H9 (cell line): Measurements from ENCODE around the gene MBNL1. TPM values are rescaled to one million over a fixed set of nuclear protein-coding genes. Genes with fewer than 3 reads are reported as not detected.
A peak's percentile ranks its signal among the peaks of the same experiment; 100 is the strongest.

Experiments used
- DNase-seq: peaks from one replicate; pipeline ENCODE4 v3.0.0-alpha.2; 2017
- H2AFZ ChIP-seq: one replicate; pipeline ENCODE4 v1.6.1; 2013; ENCODE audit warnings: mild to moderate bottlenecking, low read length, control low read depth, moderate library complexity
- H2AK5ac ChIP-seq: 2 replicates; pipeline ENCODE4 v1.6.1; 2013; ENCODE audit warnings: low read length, control low read depth, mixed read lengths; ENCODE audit not compliant: insufficient read length
- H2BK120ac ChIP-seq: one replicate; pipeline ENCODE4 v1.6.1; 2013; ENCODE audit warnings: low read depth, mild to moderate bottlenecking, low read length, control low read depth, inconsistent platforms; ENCODE audit not compliant: poor library complexity, severe bottlenecking
- H2BK12ac ChIP-seq: 2 replicates; pipeline ENCODE4 v1.6.1; 2013; ENCODE audit warnings: low read length, control low read depth, mixed read lengths, low read depth; ENCODE audit not compliant: insufficient read length
- H2BK15ac ChIP-seq: 2 replicates; pipeline ENCODE4 v1.6.1; 2013; ENCODE audit warnings: low read depth, low read length, control low read depth
- H2BK20ac ChIP-seq: one replicate; pipeline ENCODE4 v1.6.1; 2013; ENCODE audit warnings: low read depth, mild to moderate bottlenecking, low read length, control low read depth, inconsistent platforms; ENCODE audit not compliant: poor library complexity, severe bottlenecking
- H2BK5ac ChIP-seq: 2 replicates; pipeline ENCODE4 v1.6.1; 2013; ENCODE audit warnings: low read length, control low read depth, mixed read lengths; ENCODE audit not compliant: insufficient read length
- H3K14ac ChIP-seq: 2 replicates; pipeline ENCODE4 v1.6.1; 2013; ENCODE audit warnings: low read length, control low read depth; ENCODE audit not compliant: insufficient read depth
- H3K18ac ChIP-seq: 2 replicates; pipeline ENCODE4 v1.6.1; 2013; ENCODE audit warnings: low read depth, mild to moderate bottlenecking, mixed read lengths, low read length, control low read depth; ENCODE audit not compliant: insufficient read length
- H3K23ac ChIP-seq: 2 replicates; pipeline ENCODE4 v1.6.1; 2013; ENCODE audit warnings: low read length, control low read depth, mixed read lengths, low read depth; ENCODE audit not compliant: insufficient read length
- H3K23me2 ChIP-seq: 2 replicates; pipeline ENCODE4 v1.6.1; 2013; ENCODE audit warnings: low read depth, mild to moderate bottlenecking, mixed read lengths, low read length, control low read depth; ENCODE audit not compliant: insufficient read length, poor library complexity, severe bottlenecking
- H3K27ac ChIP-seq: 2 replicates; pipeline ENCODE4 v1.5.1; 2013; ENCODE audit warnings: low read length, control low read depth, mixed read lengths, low read depth; ENCODE audit not compliant: insufficient read length
- H3K27me3 ChIP-seq: 2 replicates; pipeline ENCODE4 v1.6.1; 2013; ENCODE audit warnings: low read length, control low read depth, inconsistent platforms; ENCODE audit not compliant: insufficient read depth
- H3K4ac ChIP-seq: 2 replicates; pipeline ENCODE4 v1.6.1; 2013; ENCODE audit warnings: low read depth, mild to moderate bottlenecking, control low read depth, inconsistent platforms, low read length, moderate library complexity
- H3K4me1 ChIP-seq: 2 replicates; pipeline ENCODE4 v1.6.1; 2013; ENCODE audit warnings: low read length, control low read depth, inconsistent platforms; ENCODE audit not compliant: insufficient read depth
- H3K4me2 ChIP-seq: 2 replicates; pipeline ENCODE4 v1.6.1; 2013; ENCODE audit warnings: low read length, control low read depth, mixed read lengths; ENCODE audit not compliant: insufficient read length, insufficient read depth
- H3K56ac ChIP-seq: 2 replicates; pipeline ENCODE4 v1.6.1; 2013; ENCODE audit warnings: low read depth, mild to moderate bottlenecking, mixed read lengths, low read length, control low read depth; ENCODE audit not compliant: insufficient read length
- H3K79me1 ChIP-seq: 2 replicates; pipeline ENCODE4 v1.6.1; 2013; ENCODE audit warnings: low read depth, mild to moderate bottlenecking, moderate library complexity, low read length, control low read depth, inconsistent platforms; ENCODE audit not compliant: insufficient read depth, poor library complexity, severe bottlenecking
- H3K79me2 ChIP-seq: 2 replicates; pipeline ENCODE4 v1.6.1; 2013; ENCODE audit warnings: low read length, control low read depth, inconsistent platforms; ENCODE audit not compliant: insufficient read depth
- H3K9ac ChIP-seq: 2 replicates; pipeline ENCODE4 v1.6.1; 2013; ENCODE audit warnings: low read length, control low read depth, mixed read lengths; ENCODE audit not compliant: insufficient read length; ENCODE audit errors: extremely low read depth
- H3K9me3 ChIP-seq: one replicate; pipeline ENCODE4 v1.6.1; 2013; ENCODE audit warnings: low read depth, low read length, inconsistent platforms; ENCODE audit not compliant: control insufficient read depth
- H3T11ph ChIP-seq: one replicate; pipeline ENCODE4 v1.6.1; 2013; ENCODE audit warnings: mild to moderate bottlenecking, low read length, control low read depth, inconsistent platforms
- H4K20me1 ChIP-seq: one replicate; pipeline ENCODE4 v1.6.1; 2013; ENCODE audit not compliant: control insufficient read depth, insufficient read length, insufficient read depth
- H4K5ac ChIP-seq: 2 replicates; pipeline ENCODE4 v1.6.1; 2013; ENCODE audit warnings: low read depth, mild to moderate bottlenecking, mixed read lengths, low read length, control low read depth; ENCODE audit not compliant: insufficient read length
- H4K8ac ChIP-seq: replicated peaks from 2 replicates; pipeline ENCODE4 v1.6.1; 2013; ENCODE audit warnings: low read length, control low read depth, mixed read lengths, low read depth; ENCODE audit not compliant: insufficient read length
- H4K91ac ChIP-seq: 2 replicates; pipeline ENCODE4 v1.6.1; 2013; ENCODE audit warnings: low read depth, mild to moderate bottlenecking, moderate library complexity, mixed read lengths, low read length, control low read depth; ENCODE audit not compliant: insufficient read length
- H3K27ac Mint-ChIP-seq, 3 experiments: 2 replicates in 2 of 3; 3 replicates in 1 of 3; pipeline ENCODE4 v1.8.0; 2020 to 2021; ENCODE audit warnings: mixed read lengths in 3 of 3, mild to moderate bottlenecking in 1 of 3, moderate library complexity in 1 of 3
- H3K27me3 Mint-ChIP-seq: 2 replicates; pipeline ENCODE4 v1.8.0; 2021; ENCODE audit warnings: low read depth, mild to moderate bottlenecking, moderate library complexity, mixed read lengths
- H3K36me3 Mint-ChIP-seq, 3 experiments: 2 replicates in 2 of 3; 3 replicates in 1 of 3; pipeline ENCODE4 v1.8.0; 2020 to 2021; ENCODE audit warnings: low read depth in 3 of 3, mixed read lengths in 3 of 3; ENCODE audit not compliant: insufficient read depth in 1 of 3
- H3K4me1 Mint-ChIP-seq, 2 experiments: 2 replicates each; pipeline ENCODE4 v1.8.0; 2020; ENCODE audit warnings: mixed read lengths in 2 of 2
- H3K4me3 Mint-ChIP-seq, 2 experiments: 2 replicates in 1 of 2; 3 replicates in 1 of 2; pipeline ENCODE4 v1.8.0; 2020 to 2021; ENCODE audit warnings: mild to moderate bottlenecking in 2 of 2, mixed read lengths in 2 of 2, moderate library complexity in 1 of 2
- H3K9me3 Mint-ChIP-seq, 2 experiments: 2 replicates in 1 of 2; 3 replicates in 1 of 2; pipeline ENCODE4 v1.8.0; 2020; ENCODE audit warnings: mild to moderate bottlenecking in 2 of 2, mixed read lengths in 2 of 2, moderate library complexity in 1 of 2
- WGBS: extraction: QIAGEN DNeasy Blood & Tissue Kit; methylation state at CpG from one replicate; pipeline ENCODE4 v1.1.7; 2013; ENCODE audit warnings: missing lambda C conversion rate, low lambda C conversion rate, mixed read lengths; ENCODE audit not compliant: insufficient read length; ENCODE audit errors: extremely low coverage; 5-methylcytosine and 5-hydroxymethylcytosine counted together
- total RNA-seq: library from RNA; stranded (reverse); gene quantifications from 2 replicates; pipeline ENCODE4 v1.2.1, GENCODE V29; 2021
- TF ChIP-seq, protein P1 (sequence below): fragments of 200-600 bp; sonication (generic); conservative IDR thresholded peaks from 3 replicates; pipeline ENCODE4 v1.8.0; 2021; ENCODE audit warnings: antibody characterized with exemption, mild to moderate bottlenecking

The MBNL1 gene
- total RNA-seq, 1 experiment from 2014 or later = 14.9 TPM

DNA sequence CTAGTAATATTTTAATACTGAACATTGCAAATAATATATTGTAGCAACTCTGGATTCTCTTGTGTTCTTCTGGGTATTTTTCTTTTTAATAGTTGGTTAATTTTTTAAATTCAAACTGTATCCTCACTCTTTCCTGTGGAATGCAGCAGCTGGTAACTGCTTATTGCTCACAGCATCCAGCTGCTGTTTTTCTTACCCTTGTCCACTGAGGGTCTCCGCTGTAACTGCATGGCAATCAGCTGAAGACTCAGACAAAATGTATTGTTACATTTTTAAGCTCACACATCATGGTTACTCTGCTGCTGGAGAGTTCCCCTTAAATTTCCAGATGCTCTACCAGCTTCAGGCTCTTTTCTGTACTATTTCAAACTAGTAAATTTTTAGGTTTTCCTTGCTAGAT is 227.6 kb downstream of the MBNL1 start:
- H2BK120ac ChIP-seq = no peak overlapping the region
- no peak overlapping the region for H4K91ac ChIP-seq
- H3K27ac ChIP-seq = no peak overlapping the region
- no peak overlapping the region for H2BK5ac ChIP-seq
- H3K23me2 ChIP-seq = no peaks in the 10 kb centered on the region
- no peak overlapping the region for H3T11ph ChIP-seq
- H3K9ac ChIP-seq = no peak overlapping the region
- H2AFZ ChIP-seq = no peak overlapping the region
- no peaks in the 10 kb centered on the region for H3K27me3 ChIP-seq
- Mint-ChIP-seq H3K27me3 (no peaks in the 10 kb centered on the region), H3K36me3 (peaks cover 0 to 3% (median 2%) of the 10 kb centered on the region in 3 experiments; a peak in 2 of 7 replicates), H3K4me3 (no peak overlapping the region), H3K9me3 (peaks cover 0 to 3% of the 10 kb centered on the region in 2 experiments; a peak in 1 of 5 replicates), H3K27ac (peak overlapping the region in 2 of 3 experiments; percentile 29 to 36; a peak in 2 of 7 replicates), H3K4me1 (peaks cover 16 to 19% of the 10 kb centered on the region in 2 experiments)
- H3K9me3 ChIP-seq = no peaks in the 10 kb centered on the region
- H3K4ac ChIP-seq = no peak overlapping the region
- no peak for DNase-seq
- no peak overlapping the region for H2BK15ac ChIP-seq
- H2BK12ac ChIP-seq = no peak overlapping the region
- no peak overlapping the region for H4K5ac ChIP-seq
- H3K14ac ChIP-seq = no peak overlapping the region
- no peaks in the 10 kb centered on the region for H3K79me1 ChIP-seq
- no peak overlapping the region for H2AK5ac ChIP-seq
- TF ChIP-seq, protein P1, sequence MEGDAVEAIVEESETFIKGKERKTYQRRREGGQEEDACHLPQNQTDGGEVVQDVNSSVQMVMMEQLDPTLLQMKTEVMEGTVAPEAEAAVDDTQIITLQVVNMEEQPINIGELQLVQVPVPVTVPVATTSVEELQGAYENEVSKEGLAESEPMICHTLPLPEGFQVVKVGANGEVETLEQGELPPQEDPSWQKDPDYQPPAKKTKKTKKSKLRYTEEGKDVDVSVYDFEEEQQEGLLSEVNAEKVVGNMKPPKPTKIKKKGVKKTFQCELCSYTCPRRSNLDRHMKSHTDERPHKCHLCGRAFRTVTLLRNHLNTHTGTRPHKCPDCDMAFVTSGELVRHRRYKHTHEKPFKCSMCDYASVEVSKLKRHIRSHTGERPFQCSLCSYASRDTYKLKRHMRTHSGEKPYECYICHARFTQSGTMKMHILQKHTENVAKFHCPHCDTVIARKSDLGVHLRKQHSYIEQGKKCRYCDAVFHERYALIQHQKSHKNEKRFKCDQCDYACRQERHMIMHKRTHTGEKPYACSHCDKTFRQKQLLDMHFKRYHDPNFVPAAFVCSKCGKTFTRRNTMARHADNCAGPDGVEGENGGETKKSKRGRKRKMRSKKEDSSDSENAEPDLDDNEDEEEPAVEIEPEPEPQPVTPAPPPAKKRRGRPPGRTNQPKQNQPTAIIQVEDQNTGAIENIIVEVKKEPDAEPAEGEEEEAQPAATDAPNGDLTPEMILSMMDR = no peak
- no peak overlapping the region for H3K23ac ChIP-seq
- no peak overlapping the region for H3K56ac ChIP-seq
- no peak overlapping the region for H3K18ac ChIP-seq
- H2BK20ac ChIP-seq = no peak overlapping the region
- no peak overlapping the region for H3K4me2 ChIP-seq
- H4K8ac ChIP-seq = no peak overlapping the region
- no peaks in the 10 kb centered on the region for H4K20me1 ChIP-seq
- WGBS = no CpG with 5 or more reads among the region's 1 CpG
- no peaks in the 10 kb centered on the region for H3K4me1 ChIP-seq
- no peaks in the 10 kb centered on the region for H3K79me2 ChIP-seq
